ENCODE results near the gene PPM1G.
"Not testable (repeated sequence)": the region's sequence is repeated elsewhere in the genome, so short reads cannot be mapped to it uniquely, and the experiment has no call there.

Gene PPM1G, protein sequence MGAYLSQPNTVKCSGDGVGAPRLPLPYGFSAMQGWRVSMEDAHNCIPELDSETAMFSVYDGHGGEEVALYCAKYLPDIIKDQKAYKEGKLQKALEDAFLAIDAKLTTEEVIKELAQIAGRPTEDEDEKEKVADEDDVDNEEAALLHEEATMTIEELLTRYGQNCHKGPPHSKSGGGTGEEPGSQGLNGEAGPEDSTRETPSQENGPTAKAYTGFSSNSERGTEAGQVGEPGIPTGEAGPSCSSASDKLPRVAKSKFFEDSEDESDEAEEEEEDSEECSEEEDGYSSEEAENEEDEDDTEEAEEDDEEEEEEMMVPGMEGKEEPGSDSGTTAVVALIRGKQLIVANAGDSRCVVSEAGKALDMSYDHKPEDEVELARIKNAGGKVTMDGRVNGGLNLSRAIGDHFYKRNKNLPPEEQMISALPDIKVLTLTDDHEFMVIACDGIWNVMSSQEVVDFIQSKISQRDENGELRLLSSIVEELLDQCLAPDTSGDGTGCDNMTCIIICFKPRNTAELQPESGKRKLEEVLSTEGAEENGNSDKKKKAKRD

DNA sequence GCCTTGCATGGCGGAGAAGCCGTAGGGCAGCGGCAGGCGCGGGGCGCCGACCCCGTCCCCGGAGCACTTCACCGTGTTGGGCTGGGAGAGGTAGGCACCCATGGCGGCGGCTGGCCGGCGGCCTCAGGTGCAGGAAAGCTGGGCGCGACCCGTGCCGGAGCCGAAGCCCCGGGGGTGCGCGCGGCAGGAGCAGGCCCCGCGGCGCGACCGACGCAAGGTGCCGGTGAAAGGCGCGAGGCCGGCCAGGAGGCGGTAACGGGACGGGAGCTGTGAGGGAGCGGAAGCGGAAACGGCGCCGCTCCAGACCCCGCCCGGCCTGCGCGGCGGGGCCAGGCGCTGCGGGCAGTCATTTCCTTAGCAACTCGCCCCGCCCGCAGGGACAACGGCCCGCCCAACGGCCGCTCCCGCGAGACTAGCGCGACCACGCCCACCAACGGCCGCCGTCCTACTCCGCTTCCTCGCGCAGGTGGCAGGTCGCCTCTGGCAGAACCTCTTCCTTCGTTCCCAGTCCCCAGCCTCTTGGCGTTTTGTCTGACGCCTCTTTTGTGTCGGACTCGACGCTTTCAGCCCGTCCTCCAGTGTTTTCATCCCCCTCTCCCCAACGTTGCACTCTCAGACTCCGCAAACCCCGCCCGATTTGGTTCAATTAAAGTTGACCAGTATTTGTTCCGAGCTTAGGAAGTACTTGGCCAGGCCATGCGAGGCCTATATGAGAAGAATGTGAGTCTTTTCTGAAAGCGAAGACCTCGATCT, at the start of gene PPM1G:
Gene PPM1G, minus strand, starts transcription at position 271 of the 753 bp plus-strand sequence. Its CDS starts 169 bp downstream, at position 102.
- peak; percentile 97 for DNase-seq (ENCODE audit: low spot score)

DNA sequence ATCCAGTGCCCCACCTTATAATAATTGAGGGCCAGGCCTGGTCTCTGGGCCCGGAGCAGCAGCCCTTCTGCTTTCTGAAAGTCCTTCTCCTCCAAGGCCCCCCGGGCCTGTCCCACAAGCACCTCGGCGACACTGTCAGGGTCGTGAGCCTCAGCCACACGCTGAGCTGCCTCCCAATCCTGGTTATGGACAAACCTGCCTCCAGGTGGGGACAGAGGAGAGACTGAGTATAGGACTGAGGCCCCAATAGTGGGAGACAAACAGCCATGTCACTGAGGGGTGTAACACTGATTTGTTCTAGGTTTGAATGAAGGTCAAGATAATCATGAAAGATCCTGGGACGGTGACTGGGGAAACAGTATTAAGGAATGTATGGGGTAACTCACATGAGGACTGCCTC, 44.6 kb upstream of the PPM1G start:
- no peak for DNase-seq (ENCODE audit: low spot score)

DNA sequence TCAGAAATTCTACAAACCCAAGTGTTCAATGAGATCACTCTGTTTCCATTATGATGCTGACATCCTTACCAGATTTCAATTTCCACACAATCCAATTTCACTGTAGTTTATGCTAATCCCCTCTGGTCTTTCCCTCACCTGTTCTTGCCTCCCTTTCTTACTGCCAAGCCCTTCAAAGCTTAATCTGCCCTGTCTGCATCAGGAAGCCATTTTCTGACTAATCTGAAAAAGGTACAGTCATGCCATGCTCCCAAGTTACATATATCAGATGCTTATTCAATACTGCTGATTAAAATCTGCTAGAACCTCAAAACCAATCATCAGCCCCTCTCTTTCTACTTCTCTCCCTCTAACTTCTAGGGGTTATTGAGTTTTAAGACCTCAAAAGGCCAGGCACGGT, 41.7 kb upstream of the PPM1G start:
- no peak for DNase-seq (ENCODE audit: low spot score)

DNA sequence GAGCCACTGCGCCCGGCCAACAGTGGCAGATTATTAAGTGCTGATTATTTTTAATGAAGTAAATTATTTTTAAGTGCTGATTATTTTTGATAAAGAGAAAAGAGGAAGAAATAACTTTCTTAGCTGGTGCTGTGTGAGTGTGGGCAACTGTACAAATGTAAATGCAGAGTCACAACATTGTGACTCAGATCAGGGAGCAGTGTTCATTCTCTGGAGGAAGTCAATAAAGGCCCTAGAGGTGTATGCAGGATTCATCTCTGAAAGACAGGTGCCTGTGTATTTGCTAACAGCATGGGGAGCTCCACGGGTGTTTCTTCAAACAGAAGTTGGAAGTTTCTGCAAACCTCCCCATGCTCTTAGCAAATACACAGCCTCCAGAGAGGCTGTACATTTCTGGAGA, 39.0 kb upstream of the PPM1G start:
- no peak for DNase-seq (ENCODE audit: low spot score)

DNA sequence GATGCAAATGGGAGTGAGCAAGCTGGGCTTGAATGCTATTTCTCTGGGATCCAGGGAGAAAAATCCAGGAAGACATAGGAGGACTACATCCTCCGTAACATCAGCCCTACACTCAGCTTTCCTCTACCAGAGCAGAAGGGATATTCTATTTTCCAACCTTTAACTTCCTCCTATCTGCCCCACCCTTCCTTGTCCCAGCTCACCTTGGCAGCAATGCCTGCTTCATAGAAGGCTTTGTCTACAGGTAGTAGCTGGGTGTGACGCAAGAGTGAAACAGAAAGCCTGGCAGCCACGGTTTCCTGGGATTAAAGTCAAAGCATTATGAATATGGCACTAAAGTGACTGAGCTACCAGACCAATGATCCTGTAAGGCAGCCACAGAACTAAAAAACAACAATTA, 36.7 kb upstream of the PPM1G start:
- no peak for DNase-seq (ENCODE audit: low spot score)

DNA sequence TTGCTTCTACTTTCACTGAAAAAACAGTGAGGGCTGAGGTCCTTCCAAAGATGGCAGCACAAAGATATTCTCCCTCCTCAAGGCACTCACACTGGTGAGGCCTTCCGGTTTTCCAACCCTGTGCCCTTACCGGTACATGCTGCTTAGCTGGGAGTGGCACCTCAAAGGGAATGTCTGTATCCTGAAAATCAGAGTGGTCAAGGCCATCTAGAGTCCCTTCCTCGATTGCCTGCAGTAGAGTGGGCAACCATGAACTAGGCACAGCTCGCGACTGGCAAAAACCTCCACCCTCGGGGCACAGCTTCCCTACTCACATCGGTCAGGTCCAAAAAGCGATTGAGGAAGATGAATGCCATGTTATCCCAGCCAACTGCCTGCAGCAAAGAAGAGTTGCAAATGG, 36.2 kb upstream of the PPM1G start:
- DNase-seq (ENCODE audit: low spot score): no peak

DNA sequence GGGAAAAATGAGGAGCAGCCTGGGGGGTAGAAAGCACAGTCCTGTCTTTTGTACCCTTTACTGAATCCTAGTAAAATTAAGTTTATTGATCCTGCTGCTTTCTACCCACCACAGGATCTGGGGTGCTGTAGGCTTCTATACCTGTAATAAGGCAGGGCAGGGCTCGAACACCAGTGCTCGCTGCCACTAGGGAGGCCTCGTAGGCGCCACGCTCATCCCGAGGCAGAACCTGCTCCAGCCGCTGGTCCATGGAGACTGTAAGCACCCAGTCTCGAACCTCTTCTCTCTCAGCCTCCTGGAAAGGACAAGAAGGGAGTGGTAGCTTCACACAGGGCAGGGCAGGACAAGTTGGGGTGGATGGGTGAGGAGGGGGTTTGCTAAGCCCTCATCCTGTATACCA, 35.8 kb upstream of the PPM1G start:
- no peak for DNase-seq (ENCODE audit: low spot score)

DNA sequence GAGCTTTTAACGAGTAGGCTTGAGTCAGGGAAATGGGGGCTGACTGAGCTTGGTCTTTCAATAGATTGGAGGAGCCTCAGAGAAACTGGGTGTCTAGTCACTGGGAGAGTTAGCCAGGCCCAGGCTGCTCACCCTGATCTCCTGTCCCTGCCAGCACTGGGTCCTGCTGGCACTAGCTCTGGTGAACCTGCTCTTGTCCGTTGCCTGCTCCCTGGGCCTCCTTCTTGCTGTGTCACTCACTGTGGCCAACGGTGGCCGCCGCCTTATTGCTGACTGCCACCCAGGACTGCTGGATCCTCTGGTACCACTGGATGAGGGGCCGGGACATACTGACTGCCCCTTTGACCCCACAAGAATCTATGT, 33.5 kb upstream of the PPM1G start:
- no peak for DNase-seq (ENCODE audit: low spot score)

DNA sequence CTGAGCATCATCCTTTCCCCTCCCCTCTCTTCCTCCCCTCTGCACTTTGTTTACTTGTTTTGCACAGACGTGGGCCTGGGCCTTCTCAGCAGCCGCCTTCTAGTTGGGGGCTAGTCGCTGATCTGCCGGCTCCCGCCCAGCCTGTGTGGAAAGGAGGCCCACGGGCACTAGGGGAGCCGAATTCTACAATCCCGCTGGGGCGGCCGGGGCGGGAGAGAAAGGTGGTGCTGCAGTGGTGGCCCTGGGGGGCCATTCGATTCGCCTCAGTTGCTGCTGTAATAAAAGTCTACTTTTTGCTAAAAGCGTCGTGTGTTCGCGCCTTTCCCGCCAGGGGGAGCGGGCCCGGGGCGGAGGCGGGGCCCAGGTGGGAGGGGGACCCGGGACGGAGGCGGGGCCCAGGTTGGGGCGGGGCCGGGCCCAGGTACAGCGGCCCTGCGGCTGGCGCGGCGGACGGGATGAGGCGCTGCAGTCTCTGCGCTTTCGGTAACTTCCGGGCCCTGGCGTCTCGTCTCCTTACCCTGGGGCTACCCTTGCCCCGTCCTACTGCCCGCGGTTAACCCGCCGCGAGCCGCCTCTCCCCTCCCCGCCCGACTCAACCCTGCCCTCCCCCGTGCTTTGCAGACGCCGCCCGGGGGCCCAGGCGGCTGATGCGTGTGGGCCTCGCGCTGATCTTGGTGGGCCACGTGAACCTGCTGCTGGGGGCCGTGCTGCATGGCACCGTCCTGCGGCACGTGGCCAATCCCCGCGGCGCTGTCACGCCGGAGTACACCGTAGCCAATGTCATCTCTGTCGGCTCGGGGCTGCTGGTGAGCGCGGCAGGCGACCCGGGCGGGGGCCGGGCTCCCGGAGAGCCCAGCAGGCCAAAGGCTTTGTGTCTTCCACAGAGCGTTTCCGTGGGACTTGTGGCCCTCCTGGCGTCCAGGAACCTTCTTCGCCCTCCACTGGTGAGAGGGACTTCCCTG, 32.8 kb upstream of the PPM1G start, which contains the start of gene KRTCAP3:
Gene KRTCAP3, plus strand, starts transcription at position 424 of the 962 bp plus-strand sequence. Its CDS starts 32 bp downstream, at position 456.
- DNase-seq (ENCODE audit: low spot score): peak; percentile 78

DNA sequence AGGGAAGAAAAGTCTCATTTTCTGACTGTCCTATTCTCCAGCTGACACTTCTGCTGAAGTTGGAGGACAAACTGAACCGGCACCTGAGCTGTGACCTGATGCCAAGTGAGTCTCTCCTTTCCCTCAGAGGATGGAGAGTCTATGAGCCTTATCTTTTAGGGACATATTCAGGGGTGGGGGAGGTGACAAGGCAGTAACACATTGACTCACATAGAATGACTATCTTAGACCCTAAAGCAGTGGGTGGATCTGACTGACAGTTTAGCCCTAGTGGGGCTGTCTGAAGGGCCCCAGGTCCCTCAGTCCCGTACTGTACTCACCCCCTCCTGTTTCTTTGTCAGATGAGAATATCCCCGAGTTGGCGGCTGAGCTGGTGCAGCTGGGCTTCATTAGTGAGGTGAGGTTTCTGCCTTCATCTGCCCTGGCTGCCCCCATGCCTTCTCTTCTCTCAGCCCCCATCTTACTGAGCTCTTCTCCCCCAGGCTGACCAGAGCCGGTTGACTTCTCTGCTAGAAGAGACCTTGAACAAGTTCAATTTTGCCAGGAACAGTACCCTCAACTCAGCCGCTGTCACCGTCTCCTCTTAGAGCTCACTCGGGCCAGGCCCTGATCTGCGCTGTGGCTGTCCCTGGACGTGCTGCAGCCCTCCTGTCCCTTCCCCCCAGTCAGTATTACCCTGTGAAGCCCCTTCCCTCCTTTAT, 32.0 kb upstream of the PPM1G start:
- DNase-seq (ENCODE audit: low spot score): no peak

DNA sequence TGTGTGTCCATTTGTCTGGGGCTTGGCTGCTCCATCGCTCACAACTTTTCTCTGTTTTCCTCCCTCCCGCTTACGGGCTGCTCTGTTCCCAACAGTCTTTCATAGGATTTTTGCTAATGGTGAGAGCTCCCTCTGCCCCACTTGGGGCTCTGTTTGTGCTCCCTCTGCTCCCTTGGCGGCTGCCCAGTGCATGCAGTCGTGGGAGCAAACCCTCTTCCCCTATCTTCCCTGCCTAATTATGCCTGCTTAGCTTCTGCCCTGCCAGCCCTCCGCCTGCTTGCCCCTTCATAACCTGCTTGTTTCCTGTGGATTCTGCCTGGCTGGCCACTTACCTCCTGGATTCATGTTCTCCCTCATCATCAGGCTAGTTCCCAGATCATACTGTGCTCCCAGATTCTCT, 26.2 kb upstream of the PPM1G start:
- DNase-seq (ENCODE audit: low spot score): no peak

DNA sequence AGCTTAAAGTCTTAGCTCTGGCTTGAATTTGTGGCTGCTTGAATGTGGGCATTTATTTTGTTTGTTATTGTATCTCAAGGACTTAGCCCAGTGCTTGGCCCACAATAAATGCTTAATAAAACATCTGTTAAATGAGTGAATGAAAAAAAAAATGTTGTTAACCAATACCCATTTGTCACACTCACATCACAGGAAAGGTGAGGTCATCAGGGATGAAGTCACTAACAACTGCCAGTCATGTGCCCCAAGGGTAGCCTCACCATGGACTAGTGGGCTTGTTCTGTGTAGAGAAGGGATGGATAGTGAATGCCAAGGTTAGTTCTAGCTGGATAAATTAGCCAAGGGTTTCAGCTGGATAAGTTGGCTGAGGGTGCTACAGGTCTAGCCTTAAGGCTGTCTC, 22.0 kb upstream of the PPM1G start:
- no peak for DNase-seq (ENCODE audit: low spot score)

DNA sequence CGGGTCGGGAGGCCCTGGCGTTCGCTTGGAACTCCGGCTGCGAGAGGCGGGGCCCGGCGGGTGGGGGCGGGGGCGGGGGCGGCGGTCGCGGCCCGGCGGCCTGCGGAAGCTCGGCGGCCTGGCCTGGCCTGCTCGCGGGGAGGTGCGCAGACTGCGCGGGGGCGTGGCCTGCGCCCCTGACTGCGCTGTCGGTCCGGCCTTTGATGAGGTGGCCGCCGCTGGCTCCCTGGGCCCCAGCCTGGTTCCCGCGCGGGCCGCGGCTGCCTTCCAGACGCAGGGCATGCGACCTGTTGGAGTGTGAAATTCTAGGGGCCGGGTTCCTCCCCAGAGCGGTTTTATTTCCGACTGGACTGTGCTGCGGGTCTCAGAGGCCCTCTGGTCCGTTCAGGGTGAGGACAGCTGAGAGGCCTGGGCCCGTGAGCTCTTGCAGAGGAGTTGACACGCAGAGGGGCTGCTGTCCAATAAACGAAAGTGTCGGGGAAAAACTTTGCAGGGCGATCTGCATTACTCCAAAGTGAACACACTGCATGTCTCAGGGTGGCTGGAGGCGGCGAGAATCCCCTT, 19.7 kb upstream of the PPM1G start:
- DNase-seq (ENCODE audit: low spot score): peak; percentile 92

DNA sequence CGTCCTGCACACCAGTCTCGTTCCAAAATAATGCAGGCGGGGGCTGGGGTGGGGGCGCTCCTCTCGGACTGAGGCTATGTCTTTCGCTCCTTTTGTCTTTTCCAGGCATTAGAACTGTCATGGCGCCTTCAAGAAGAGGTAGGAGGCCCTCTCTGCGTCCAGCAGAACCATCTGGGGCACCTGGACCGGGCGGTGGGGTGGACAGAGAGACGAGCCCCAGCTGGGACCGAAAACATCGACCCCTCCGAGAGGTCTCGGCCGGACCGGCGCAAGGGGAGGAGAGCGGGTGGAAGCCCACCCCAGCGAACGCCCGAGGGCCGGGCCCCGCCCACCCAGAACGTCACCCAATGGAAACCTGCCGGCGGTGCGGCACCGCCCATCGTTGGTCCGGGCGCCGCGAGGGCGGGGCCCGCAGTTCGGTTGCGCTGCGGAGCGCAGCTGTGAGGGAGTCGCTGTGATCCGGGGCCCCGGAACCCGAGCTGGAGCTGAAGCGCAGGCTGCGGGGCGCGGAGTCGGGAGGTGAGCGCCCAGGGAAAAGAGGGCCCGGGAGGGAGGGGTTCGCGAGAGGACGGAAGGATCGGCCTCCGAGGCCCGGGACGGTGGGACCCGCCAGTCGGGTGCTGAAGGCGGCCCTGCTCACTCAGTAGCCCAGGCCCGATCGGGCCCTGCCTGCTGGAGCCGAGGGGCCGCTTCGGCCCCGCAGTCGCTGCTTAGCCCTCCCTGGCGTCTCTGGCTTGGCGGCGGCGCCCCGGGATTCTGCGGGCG, 19.0 kb upstream of the PPM1G start, which contains the start of gene NRBP1:
Gene NRBP1, plus strand, starts transcription at position 419 of the 765 bp plus-strand sequence. CDS start 4,643 bp downstream, outside the sequence.
- peak; percentile 96 for DNase-seq (ENCODE audit: low spot score)

DNA sequence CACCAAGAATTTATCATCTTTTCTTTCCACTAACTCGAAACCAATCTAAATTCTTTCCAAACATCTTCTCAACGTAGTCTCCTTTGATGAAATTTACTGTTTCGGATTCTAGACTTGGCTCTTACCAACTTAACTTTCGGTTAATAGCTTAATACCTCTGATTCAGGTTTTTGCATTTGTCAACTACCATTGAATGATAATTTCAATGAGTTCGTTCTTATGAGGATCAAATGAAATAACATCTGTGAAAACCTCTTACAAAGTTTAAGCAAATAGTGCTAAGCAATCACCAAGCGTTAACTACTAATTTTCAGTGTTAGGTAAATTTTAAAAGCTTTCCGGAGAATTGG, 18.4 kb upstream of the PPM1G start:
- no peak for DNase-seq (ENCODE audit: low spot score)

DNA sequence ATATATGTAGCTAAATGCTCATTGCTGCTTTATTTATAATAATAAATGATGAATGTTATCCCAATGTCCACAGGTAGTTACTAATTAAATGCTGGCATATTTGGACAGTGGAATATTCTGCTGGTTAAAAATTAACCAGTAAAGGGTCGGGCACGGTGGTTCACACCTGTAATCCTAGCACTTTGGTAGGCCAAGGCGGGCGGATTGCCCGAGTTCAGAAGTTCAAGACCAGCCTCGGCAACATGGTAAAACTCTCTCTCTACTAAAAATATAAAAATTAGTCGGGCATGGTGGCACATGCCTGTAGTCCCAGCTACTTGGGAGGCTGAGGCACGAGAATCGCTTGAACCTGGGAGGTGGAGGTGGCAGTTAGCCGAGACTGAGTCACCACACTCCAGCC, 15.6 kb upstream of the PPM1G start:
- DNase-seq (ENCODE audit: low spot score): not testable (repeated sequence)

DNA sequence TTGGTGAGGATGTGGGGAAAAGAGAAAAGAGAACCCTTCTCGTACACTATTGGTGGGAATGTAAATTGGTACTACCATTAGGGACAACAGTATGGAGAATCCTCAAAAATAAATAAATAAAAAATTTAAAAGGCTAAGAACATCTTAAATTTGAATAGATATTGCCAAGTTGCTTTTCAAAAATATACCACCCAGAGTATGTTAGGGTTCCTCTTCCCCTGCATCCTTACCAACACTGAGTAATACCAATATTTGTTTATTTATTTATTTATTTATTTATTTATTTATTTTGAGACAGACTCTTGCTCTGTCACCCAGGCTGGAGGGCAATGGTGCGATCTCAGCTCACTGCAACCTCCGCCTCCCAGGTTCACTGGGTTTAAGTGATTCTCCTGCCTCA, 13.6 kb upstream of the PPM1G start:
- DNase-seq (ENCODE audit: low spot score): no peak

DNA sequence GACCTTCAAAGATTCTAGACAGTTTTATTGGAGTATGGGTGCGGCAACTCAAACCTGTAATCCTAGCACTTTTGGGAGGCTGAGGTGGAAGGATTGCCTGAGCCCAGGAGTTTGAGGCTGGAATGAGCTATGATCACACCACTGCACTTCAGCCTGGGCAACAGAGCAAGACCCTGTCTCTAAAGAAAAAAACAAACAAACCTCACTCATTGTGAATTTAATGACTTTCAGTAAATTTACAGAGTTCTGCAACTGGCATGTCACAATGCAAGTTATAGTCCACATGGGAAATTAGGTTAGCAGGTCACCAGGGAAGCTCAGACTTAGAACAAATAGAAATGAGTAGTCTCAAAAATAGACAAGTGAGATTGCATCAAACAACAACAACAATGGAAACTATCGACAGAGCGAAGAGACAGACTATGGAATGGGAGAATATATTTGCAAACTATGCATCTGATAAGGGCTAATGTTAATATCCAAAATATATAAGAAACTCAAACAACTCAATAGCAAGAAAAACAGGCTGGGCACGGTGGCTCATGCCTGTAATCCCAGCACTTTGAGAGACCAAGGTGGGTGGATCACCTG, 12.4 kb upstream of the PPM1G start:
- DNase-seq (ENCODE audit: low spot score): no peak

DNA sequence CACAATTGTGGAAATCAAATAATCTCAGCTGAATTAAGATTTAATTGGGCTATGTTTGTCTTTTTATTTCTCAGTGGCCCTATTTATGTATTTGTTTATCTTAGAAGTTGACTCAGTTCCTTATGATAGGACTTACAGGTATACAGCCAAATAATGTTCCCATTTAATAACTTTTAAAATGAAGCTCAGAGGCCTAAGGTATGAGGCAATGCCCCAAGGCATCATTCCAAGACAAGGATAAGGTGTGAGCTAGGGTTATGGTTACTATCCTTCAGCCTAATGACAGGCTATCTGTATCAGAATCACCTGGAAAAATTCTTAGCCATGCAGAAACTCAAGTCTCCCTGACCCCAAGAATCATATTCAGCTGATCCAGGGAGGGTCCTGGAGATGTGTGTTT, 11.6 kb upstream of the PPM1G start:
- no peak for DNase-seq (ENCODE audit: low spot score)

DNA sequence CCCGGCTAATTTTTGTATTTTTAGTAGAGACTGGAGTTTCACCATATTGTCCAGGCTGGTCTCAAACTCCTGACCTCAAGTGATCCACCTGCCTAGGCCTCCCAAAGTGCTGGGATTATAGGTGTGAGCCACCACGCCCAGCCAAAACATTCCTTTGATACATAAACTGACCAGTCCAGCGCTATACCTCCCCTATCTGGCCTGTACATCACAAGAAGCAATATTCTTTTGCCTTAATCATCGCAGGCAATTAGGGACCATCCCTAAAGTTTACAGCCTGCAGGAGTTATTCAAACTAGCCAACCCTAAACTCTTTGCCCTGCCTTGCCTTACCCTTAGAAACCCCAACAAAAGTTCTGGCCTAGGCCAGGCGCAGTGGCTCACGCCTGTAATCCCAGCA, 6.8 kb upstream of the PPM1G start:
- no peak for DNase-seq (ENCODE audit: low spot score)

All from ecto neural progenitor cell (in vitro differentiated cells).